22Rv1 (cell line): Measurements from ENCODE around the gene GABBR2.

Experiments
- CTCF ChIP-seq: fragments of 450-650 bp; IDR thresholded peaks from 2 replicates; pipeline ENCODE4 v1.5.1; 2017; ENCODE audit warnings: mild to moderate bottlenecking
- ZFX ChIP-seq: fragments of 450-650 bp; IDR thresholded peaks from 2 replicates; pipeline ENCODE4 v1.6.1; 2017; ENCODE audit warnings: antibody characterized with exemption, borderline replicate concordance

- TF ChIP-seq CTCF: no peak
- no peak for TF ChIP-seq ZFX
Measured at GRCh38 chr9:98428454-98428853, 280.3 kb downstream of the GABBR2 start.
